A673 (cell line): ENCODE results near the gene AGO3. TPM values are rescaled to one million over a fixed set of nuclear protein-coding genes. Genes with fewer than 3 reads are reported as not detected.

ENCODE experiments used
- BruUV-seq: library from RNA; stranded (reverse); fragments of 400-500 nt; replicated peaks from 2 replicates; lab custom pipeline; 2021; lab: Mats Ljungman, UMichigan
- CTCF ChIA-PET: fragments of 300-600 bp; sonication (Branson Sonifier 250); formaldehyde crosslinking; loops from one replicate; lab custom pipeline; 2022; ENCODE audit warnings: antibody characterized with exemption; lab: Charles Lee
- POLR2A ChIA-PET: fragments of 300-600 bp; sonication (Branson Sonifier 250); formaldehyde crosslinking; loops from one replicate; lab custom pipeline; 2022; ENCODE audit warnings: antibody characterized with exemption; ENCODE audit not compliant: low non-redundant PET; lab: Charles Lee
- DNase-seq: peaks from one replicate; pipeline ENCODE4 v3.0.0-alpha.2; 2015; ENCODE audit warnings: low spot score
- H3K27ac ChIP-seq: fragments of 200-600 bp; sonication (generic); 2 replicates; pipeline ENCODE4 v1.5.1; 2016; ENCODE audit warnings: mixed run types, low read depth, mild to moderate bottlenecking, mixed read lengths, antibody characterized with exemption, low read length; ENCODE audit not compliant: poor library complexity, severe bottlenecking
- H3K27me3 ChIP-seq: fragments of 200-600 bp; sonication (generic); replicated peaks from 2 replicates; pipeline ENCODE4 v1.6.1; 2017; ENCODE audit warnings: mixed run types, low read depth, mild to moderate bottlenecking, mixed read lengths, antibody characterized with exemption, low read length; ENCODE audit not compliant: insufficient read depth, poor library complexity
- H3K36me3 ChIP-seq: fragments of 200-600 bp; sonication (generic); 2 replicates; pipeline ENCODE4 v1.6.1; 2016; ENCODE audit warnings: mixed run types, mild to moderate bottlenecking, mixed read lengths, antibody characterized with exemption, low read length; ENCODE audit not compliant: insufficient read depth, poor library complexity, severe bottlenecking
- H3K4me1 ChIP-seq: fragments of 200-600 bp; sonication (generic); 2 replicates; pipeline ENCODE4 v1.6.1; 2017; ENCODE audit warnings: mixed run types, mild to moderate bottlenecking, mixed read lengths, antibody characterized with exemption, low read length; ENCODE audit not compliant: insufficient read depth, poor library complexity, severe bottlenecking
- H3K4me3 ChIP-seq: fragments of 200-600 bp; sonication (generic); 2 replicates; pipeline ENCODE4 v1.5.1; 2016; ENCODE audit warnings: low read depth, mixed run types, mild to moderate bottlenecking, mixed read lengths, low read length; ENCODE audit not compliant: poor library complexity, severe bottlenecking
- H3K9me3 ChIP-seq: fragments of 200-600 bp; sonication (generic); 2 replicates; pipeline ENCODE4 v1.6.1; 2016; ENCODE audit warnings: mixed run types, low read depth, mild to moderate bottlenecking, mixed read lengths, antibody characterized with exemption, low read length; ENCODE audit not compliant: poor library complexity, severe bottlenecking
- CTCF ChIP-seq: fragments of 300-800, 200-600 bp; sonication (generic); conservative IDR thresholded peaks from 2 replicates; pipeline ENCODE4 v1.5.1; 2017; ENCODE audit warnings: low read depth, mild to moderate bottlenecking, antibody characterized with exemption, low read length, moderate library complexity, mixed read lengths
- EZH2 ChIP-seq: fragments of 200-600 bp; sonication (generic); IDR thresholded peaks from 2 replicates; pipeline ENCODE4 v1.6.1; 2017; ENCODE audit warnings: borderline replicate concordance, low read depth, mild to moderate bottlenecking, mixed read lengths, antibody characterized with exemption, low read length; ENCODE audit not compliant: poor library complexity, severe bottlenecking
- intact Hi-C: fragments of 100-400 bp; cut with micrococcal nuclease; formaldehyde crosslinking; loops from one replicate; pipeline ENCODE4 v1.10.0; 2022; ENCODE audit not compliant: unreplicated experiment
- total RNA-seq: library from RNA; stranded (reverse); gene quantifications from 2 replicates; pipeline ENCODE4 v1.2.3, GENCODE V29; 2021

AGO3 gene
- total RNA-seq, 1 experiment from 2014 or later = 44.2 TPM

- DNase-seq = peak; percentile 40
- intact Hi-C loops = no loop called here
- H3K4me1 ChIP-seq = no peaks in the 10 kb centered on the region
- peaks cover 45% of the 10 kb centered on the region for H3K36me3 ChIP-seq
- CTCF ChIA-PET = no interaction called here
- H3K4me3 ChIP-seq = peak overlapping the region; percentile 98
- POLR2A ChIA-PET = no interaction called here
- peak overlapping the region; percentile 83 for H3K27ac ChIP-seq
- H3K27me3 ChIP-seq = no peaks in the 10 kb centered on the region
- no TSS peak for BruUV-seq
- TF ChIP-seq EZH2 = no peak
- TF ChIP-seq CTCF = no peak
- no peaks in the 10 kb centered on the region for H3K9me3 ChIP-seq
Measured at GRCh38 chr1:36089393-36090121, 158.7 kb downstream of the AGO3 start.

GRCh38 chr1:36091141-36091540 lies 160.2 kb downstream of the AGO3 start:
- no peaks in the 10 kb centered on the region for H3K9me3 ChIP-seq
- no peaks in the 10 kb centered on the region for H3K27me3 ChIP-seq
- TF ChIP-seq CTCF = no peak
- no peak for TF ChIP-seq EZH2
- no peak overlapping the region for H3K27ac ChIP-seq
- DNase-seq = no peak
- ChIA-PET POLR2A (no interaction called here), CTCF (no interaction called here)
- no TSS peak for BruUV-seq
- peaks cover 61% of the 10 kb centered on the region for H3K36me3 ChIP-seq
- H3K4me1 ChIP-seq = peaks cover 4% of the 10 kb centered on the region
- no peak overlapping the region for H3K4me3 ChIP-seq
- intact Hi-C loops = no loop called here

GRCh38 chr1:36091698-36092097 lies 160.8 kb downstream of the AGO3 start:
- intact Hi-C loops = no loop called here
- Histone ChIP-seq H3K36me3 (peaks cover 62% of the 10 kb centered on the region), H3K4me3 (no peak overlapping the region), H3K9me3 (no peaks in the 10 kb centered on the region), H3K4me1 (peaks cover 7% of the 10 kb centered on the region), H3K27me3 (no peaks in the 10 kb centered on the region), H3K27ac (no peak overlapping the region)
- no peak for DNase-seq
- CTCF ChIA-PET = no interaction called here
- TF ChIP-seq EZH2 (no peak), CTCF (no peak)
- POLR2A ChIA-PET = no interaction called here
- no TSS peak for BruUV-seq
